Measurements from ENCODE around the gene UQCR10.

DNA sequence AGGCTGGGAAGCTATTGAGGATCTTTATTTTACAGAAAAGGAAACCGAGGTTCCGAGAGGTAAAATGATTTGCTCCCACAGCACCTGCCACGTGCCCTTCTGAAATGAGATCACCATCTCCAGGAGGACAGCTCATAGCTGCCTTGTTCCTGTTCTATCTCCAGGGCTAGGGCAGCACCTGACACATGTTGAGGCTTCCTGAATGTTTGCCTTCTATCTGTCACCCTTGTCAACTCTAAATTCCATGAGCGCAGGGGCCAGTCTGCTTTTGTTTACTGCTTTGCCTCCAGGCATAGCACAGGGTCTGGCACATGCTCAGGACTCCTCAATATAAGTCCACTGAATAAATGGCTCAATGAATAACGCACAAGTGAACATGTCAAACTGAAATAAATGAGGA is 46.8 kb downstream of the UQCR10 start:
- TF ChIP-seq CTCF (IDR thresholded peaks at IDR 0.05 in 2 of 3, conservative IDR thresholded peaks at IDR 0.05 in 1 of 3; ENCODE audit: borderline replicate concordance in 1 of 3, insufficient read depth in 1 of 3, low read depth in 2 of 3, low read length in 2 of 3) = no peak
- no peak for TF ChIP-seq POLR2AphosphoS5 (IDR thresholded peaks at IDR 0.05; ENCODE audit: low read depth, low read length)
- no peak for TF ChIP-seq SP1 (IDR thresholded peaks at IDR 0.05; ENCODE audit: low read depth)
- TF ChIP-seq SRF (IDR thresholded peaks at IDR 0.05; ENCODE audit: low read depth) = no peak
- no peak for TF ChIP-seq TCF7L2 (IDR thresholded peaks at IDR 0.05; ENCODE audit: borderline replicate concordance, extremely low read depth, insufficient read depth, insufficient read length)
- no peak for TF ChIP-seq POLR2A (IDR thresholded peaks at IDR 0.05; ENCODE audit: borderline replicate concordance, extremely low read depth, insufficient read depth, insufficient read length)
- no peak for TF ChIP-seq EGR1 (IDR thresholded peaks at IDR 0.05; ENCODE audit: low read depth)
- no peak for TF ChIP-seq YY1 (IDR thresholded peaks at IDR 0.05; ENCODE audit: extremely low read depth, insufficient replicate concordance, low read depth, low read length)
- TF ChIP-seq CEBPB (IDR thresholded peaks at IDR 0.05; ENCODE audit: low read depth) = no peak
- TF ChIP-seq FOSL1 (IDR thresholded peaks at IDR 0.05; ENCODE audit: low read depth) = no peak
- TF ChIP-seq EZH2 (IDR thresholded peaks at IDR 0.05) = no peak
- no peak for TF ChIP-seq EZH2phosphoT487 (IDR thresholded peaks at IDR 0.05; ENCODE audit: borderline replicate concordance)

Measured in HCT116 (cell line).